GM18498 (cell line): ENCODE results near the gene SLC48A1.
A peak's percentile ranks its signal among the peaks of the same experiment; 100 is the strongest.

Experiments
- ATAC-seq: cut with Tn5 transposase; IDR thresholded peaks from one replicate; pipeline ENCODE4 v1.9.1; 2021; ENCODE audit warnings: mild to moderate bottlenecking, moderate library complexity; ENCODE audit not compliant: unreplicated experiment

SLC48A1 gene

DNA sequence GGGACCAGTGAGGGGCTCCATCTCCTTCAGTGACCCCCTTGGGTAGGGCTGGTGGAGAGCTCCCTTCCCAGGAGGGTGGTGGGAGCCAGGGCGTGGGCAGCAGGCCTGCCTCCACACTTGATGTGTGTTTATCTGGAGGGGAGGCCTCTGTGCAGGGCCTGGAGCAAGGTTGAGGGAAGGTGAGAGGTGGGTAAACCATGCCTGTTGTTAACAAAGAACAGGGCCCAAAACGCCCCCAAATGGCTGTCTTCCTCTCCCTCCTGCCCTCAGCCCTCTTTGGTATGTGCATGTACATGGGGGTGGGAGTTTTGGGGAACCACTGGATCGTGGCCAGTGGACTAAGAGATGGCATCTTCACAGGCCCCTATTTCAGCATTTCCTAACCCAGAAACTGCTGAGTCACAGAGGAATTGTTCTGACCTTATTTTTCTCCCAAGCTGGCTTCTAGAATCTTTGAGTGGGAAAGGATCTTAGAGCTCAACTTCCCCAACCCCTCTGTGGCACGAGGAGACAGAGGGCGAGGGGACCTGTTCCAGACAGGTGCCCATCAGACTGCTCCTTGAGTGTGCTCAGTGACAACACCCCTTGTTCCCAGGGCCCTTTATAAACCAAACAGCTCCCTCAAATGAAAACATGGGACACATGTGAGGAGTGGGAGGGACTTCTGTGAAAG is 3.6 kb downstream of the SLC48A1 start:
- no peak for ATAC-seq

DNA sequence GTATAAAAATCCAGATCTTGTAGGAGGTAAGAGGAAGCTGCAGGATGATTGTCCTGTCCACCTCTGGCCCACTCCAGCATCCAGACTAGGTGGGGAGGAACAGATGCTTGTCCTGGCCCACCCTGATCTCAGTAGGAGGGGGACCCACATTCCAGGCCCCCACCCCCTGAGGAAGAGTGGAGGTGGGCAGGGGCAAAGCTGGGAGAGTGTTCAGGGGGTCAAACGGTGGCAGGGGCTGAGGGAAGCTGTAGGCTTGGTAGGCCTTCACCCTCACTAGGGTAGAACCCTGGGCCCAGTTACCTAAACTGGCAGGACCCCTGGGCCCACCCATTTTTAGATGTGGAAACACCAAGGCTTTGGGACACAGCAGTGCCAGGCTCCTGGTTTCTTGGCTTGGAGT is 4.1 kb downstream of the SLC48A1 start:
- no peak for ATAC-seq

DNA sequence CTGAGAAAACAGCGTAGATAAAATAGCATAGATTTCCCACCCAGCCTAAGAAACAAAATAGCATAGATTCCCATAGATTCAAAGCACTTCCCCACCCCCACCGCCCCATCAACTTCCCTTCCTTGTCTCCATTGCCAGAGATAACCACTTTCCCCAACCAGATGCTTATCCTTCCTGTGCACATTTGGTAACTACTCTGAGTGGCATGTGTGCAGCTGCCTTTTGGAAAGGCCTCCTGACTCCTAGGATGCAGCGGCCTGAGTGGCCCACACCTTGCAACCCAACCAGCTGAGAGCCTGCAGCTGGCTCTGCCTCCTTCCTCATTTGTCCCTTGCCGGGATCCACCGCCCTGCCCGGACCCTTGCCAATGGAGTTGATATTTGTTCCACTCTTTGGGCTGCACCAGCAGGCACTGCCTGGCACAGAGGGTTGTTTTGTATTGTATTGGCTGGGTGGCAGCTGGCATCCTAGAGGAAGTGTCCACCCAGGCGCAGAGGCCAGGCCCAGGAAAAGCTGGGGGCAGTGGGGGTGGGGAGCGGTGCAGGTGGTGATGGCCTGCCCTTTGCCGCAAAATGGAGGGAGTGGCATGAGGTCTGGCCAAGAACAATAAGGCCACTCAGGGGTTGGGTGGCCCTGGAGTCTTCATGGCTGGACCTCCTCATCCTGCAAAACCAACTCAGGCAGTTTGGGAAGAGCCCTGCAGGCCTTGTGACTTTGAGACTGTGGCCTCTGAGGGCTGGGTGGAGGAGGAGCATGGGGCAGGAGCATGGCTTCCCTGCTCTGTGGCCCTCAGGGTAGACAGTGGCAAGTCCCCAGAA is 4.9 kb downstream of the SLC48A1 start:
- no peak for ATAC-seq

DNA sequence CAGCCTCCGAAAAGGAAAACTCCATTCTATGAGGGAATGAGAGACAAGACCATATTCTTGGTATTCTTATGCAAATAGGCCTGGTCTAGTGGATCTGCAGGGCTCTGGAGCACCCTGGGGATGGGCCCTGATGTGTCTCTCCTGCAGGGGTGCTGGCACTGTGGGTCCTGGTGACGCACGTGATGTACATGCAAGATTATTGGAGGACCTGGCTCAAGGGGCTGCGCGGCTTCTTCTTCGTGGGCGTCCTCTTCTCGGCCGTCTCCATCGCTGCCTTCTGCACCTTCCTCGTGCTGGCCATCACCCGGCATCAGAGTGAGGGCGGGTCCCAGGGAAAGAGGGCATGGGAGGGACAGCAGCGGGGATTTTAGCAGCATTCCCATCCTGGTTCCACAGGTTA is 5.8 kb downstream of the SLC48A1 start:
- no peak for ATAC-seq

DNA sequence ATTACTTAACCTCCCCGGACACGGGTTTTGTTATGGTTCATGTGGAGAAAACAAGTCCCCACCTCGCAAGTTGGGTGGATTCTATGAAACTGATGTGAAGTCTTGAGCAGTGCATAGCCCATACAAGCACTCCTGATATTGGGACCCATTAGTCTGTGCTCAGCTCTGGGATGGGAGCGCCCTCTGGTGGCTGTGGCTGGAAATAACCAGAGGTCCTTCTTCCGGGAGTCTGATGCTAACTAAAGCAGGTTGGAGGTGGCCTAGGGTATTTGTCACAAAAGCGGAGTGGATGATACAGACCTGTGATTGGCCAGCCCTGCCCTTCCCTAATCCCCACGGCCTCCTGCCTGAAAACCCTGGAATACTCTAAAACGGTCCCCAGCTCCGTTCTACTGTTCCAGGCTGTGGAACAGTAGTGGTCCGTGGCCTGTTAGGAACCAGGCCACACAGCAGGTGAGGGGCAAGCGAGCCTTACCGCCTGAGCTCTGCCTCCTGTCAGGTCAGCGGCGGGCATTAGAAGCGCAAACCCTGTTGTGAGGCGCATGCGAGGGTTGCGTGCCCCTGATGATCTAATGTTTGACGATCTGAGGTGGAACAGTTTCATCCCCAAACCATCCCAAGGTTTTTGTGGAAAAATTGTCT is 6.4 kb downstream of the SLC48A1 start:
- ATAC-seq, result peak; percentile 84

DNA sequence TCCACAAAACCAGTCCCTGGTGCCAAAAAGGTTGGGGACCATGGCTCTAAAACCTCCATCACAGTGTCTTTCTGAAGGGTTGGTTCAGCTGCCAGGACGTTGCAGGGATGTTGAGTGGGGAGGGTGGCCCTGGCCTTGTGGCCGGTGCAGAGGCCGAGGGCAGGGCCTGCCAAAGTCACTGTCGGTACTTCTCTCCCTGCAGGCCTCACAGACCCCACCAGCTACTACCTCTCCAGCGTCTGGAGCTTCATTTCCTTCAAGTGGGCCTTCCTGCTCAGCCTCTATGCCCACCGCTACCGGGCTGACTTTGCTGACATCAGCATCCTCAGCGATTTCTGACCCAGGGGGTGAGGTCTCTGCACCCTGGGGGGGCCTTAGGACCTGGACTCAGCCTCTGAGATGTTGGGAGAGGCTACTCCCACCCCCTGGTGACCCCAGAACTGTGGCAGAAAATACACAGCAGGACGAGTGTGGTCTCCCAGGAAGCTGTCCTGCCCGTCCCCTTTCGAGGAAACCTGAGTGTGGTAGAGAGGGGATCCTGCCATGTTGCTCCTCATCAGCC is 7.0 kb downstream of the SLC48A1 start:
- ATAC-seq, result no peak

DNA sequence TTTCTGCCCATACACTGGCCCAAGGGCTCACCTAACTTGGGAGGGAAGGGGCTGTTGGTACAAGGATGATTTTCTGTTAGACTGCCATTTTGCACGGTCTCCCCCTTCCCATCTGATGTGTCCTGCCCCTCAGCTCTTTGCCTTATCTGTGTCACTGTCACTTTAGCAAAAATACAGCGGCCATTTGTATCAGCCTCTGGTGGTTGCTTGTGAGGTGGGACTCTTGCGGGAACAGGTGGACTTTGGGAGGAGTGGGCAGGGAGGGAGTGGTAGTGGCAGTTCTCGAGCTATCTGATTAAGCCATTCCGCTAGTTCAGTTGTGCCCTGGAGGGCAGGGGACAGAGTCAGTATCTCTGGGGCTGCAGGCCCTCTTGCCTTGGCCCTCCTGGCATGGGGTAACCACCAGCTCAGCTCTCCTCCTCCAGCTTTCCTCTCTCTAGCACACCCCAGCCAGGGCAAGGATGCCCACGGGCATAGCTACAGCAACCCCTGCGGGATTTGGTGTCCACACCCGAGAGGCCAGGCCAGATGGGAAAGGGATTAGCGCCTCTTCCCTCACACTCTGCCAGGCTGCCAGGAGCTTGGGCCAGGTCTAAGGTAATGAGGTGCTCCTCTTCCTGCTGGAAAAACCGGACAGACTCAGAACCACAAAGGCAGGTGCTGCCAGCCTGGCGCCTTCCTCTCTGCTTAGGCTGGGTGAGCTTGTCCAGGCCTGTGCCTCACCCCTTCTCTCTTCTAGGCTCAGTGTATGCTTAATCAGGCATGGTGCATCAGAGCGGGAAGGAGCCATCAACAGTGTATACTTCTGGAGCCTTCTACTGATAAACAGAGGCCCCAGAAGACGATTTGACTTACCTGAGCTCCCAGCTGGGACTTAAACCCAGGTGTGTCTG is 8.7 kb downstream of the SLC48A1 start:
- no peak for ATAC-seq

DNA sequence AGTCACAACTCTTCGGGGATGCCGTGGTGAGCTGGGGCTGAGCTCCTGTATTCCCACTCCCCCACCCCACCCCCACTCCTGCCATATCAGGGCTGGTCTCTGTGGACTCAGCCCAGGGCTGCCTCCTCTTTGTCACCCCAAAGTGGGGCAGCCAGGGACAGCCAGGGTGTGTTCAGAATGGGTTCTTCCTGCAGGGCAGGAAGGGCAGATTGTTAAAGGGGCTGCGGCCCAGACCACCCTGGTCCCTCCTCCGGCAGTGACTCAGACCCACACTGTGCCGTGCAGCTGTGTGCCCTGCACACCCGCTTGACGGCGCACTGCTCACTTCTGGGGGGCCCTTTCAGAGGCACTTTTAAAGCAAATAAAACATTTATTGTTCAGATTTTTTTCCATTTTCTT is 9.3 kb downstream of the SLC48A1 start:
- ATAC-seq, result no peak

DNA sequence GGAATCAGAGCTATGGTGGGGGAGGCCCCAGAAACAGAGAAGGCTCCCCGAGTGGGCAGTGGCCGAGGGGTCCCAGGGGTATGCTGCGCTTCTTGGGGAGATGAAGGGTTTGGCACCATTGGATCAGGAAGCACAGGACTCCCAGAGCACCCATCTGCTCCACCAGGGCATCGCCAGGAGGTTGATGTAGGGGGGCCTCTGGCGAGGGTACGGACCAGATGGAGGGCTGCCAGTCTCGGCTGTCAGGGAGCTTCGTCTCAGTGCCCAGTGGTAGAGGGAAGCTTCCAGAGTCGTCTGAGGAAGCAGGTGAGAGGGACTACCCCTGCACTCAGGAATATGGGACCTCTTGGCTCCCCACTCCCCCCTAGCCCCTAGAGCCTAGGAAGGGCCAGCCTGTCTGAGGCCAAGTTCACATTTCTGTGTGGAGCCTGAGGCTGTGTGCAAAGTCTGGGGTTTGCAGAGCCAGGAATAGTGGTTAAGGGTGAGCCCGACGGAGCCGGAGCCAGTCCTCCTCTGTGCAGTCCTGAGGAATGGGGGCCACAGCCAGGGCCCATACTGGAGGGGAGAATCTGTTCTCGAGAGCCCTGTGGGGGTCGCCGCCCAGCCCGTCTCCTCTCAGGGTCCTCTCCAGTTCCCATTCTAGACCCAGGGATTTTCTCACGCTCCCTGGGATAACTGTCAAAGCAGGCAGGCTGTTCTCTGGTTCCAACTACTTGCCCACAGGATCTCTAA is 10.2 kb downstream of the SLC48A1 start:
- ATAC-seq, result no peak

DNA sequence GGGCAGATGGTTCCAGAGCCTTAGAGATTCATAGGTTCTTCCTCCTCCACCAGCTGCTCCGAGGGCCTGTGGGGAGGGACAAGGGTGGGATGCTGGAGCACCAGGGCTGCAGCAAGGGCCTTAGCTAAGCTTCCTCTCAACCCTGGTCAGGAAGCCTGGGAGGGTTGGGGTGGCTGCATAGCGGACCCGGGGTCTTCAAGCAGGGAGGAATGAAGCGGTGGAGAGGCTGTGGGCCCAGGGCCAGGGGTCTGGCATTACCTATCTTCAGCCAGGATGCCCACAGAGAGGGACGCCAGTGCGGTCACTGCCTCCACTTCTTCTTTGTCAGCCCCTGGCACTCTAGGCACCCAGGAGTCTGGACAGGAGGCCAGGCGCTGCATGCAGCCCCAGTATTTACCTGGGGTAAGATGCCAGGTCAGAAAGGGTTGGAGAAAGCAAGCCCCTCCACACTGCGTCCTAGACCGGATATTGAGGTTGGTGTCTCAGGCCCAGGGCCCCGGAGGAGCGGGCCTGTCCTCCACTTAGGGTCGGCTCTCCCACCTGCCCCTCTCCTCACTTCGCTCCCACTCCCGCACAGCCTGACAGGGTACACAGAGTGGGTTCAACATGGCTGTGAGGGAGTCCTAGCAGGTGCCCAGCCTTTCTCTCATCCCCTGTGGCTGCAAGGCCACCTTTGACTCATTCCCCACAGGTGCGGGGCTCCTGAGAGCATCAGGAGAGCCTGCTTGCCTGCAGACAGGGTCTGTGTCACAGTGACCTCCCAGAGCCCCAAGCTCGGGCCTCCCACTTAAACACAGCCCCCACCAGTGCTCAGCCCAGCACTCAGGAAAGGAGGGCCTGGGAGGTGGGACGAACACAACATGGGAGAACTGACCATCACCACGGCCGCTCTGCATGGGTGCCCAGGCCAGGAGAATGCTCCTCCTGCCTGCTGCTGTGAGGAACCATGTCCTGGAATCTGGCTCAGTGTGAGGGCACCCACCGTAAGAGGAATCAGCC is 11.1 kb downstream of the SLC48A1 start:
- no peak for ATAC-seq

DNA sequence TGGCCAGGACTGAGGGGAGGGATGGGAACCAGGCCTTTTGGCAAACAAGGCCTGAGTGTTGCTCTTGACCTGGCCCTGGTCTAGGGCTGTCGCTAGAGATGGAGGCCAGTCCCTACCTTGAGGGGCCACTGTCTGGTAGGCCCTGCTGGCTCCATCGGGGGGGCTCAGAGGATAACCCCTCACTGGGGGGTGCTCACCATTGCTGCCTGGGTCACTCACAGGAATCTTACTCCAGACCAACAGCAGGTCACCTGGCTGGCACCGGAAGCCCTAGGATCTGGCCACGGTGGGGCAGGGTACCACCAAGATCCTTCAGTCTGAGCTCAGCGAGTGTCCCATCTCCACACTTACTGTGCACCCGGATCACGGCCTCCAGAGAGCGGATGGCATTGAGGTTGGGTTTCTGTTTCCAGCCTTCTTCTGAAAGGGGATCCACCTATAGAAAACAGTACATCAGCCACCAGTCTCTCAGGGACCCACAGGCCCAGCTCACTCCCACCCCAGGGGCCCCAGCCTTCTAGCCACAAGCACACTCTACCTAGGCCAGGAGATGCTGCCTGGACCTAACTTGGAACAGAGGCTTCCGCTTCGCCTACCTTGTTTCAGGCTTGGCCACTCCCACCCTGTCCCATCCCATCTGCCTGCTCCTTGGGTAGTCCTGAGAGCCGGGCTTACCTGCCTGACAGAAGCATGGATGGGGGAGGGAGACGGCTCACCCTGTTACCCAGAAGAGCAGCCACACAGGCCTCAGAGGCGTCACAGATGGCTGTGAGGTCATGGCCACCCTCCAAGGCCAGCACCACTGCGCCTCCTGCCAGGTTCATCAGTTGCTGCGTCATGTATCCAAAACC is 12.2 kb downstream of the SLC48A1 start:
- no peak for ATAC-seq

DNA sequence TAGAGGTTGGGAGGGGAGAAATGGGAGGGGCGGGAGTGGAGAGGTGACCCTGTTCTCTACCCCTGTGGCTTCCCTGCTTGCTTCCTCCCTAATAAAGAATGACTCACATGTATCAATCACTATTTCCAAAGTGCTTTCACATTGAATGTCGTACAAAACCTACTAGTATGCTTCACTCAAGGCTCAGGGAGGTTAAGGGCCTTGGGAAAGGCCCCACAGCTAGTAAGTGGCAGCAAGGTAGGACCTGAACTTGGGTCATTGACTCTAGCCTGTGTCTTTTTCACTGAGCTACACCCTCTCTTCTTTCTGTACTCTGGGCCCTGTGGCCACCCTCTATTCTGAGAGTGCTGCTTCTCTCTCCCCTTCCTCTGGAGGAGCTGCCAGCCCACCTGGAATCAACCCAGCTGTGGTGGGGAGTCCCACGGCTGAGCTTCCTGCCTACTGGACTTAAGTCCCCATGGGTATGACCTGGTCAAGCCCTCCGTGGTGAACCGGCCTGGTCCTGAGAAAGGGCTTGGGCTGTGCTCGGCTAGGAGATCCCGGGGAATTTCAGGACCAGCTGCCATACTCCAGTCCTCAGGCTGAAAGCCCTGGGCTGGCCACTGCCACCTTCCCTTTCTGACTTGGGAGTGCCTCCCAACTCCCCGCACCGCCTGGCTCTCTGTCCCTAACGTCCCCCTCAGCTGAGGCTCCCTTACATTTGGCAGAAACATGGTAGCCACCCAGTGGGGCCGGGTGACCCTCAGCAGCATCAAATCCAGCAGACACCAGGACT is 13.0 kb downstream of the SLC48A1 start:
- ATAC-seq, result no peak

DNA sequence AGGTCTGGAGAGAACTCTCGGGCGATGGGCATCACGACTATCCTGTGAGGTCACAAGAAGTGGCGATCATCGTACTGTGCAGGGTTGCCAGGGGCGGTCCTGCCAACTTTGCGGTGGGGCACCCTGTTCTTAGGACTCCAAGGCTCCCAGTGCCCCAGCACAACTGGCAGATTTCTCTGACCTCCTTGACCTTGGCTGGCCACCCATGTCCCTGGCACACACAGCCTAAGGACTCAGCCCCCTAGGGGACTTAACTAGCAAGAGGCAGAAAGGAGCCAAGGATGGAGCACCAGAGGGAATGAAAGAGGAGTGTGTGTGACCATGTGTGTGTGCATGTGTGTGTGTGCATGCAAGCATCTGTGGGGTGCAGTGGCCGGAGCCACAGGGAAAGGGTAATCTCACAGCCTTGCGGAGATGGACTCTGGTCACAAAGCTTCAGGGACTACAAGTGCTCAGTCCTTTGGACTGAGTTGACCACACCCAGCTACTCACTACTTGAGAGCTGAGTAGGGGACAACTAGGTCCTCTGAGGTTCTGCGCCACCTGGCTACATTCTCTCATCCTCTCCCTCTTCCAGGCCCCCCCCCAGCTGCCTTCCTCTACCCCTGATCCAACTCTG is 13.7 kb downstream of the SLC48A1 start:
- ATAC-seq, result no peak

DNA sequence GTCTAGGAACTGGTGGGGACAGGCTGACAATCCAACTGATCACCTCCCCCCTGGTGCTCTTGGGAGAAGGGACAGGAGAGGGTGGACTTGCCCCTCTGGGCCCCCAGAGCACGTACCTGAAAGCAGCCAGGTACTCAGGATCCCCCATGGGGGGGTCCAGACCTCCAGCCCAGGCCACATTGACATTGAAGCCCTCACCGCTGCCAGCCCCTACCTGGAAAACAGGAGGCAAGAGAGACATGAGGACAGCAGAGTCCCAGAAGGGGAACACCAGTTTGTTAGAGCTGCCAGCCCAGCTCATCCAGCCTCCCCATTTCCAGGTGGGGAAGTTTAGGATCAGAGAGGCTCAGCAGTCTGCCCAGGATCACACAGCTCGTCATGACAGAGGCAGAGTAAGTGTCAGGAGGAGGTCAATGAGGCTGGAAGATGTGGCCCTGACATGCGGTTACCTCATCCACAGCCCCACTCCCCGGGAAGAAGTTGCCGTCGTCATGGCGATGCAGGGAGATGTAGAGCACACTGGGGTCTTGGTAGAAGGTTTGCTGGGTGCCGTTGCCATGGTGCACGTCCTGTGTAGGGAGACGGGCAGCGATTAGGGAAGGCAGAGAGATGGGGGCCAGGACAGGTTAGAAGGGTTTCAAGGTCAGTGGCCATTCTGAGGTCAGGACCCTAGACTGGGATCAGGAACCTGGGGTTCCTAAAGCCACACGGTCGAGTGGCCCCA is 14.7 kb downstream of the SLC48A1 start:
- no peak for ATAC-seq

DNA sequence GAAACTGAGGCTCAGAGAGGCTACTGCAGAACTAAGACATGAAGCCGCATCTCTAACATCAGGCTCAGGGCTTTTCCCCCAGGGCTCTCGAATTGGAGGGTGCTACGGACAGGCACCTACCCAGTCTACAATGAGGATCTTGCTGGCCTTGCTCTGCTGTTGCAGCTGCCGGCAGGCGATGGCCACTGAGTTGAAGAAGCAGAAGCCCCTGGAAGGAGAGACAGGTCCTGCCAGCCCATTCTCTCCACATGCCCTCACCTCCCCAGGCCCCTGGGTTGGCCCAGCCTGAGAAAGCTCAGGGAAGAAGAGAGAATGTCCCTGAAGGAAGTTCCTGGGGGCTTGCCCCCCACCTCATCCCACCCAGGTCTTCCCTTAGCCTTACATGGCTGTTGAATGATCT is 16.1 kb downstream of the SLC48A1 start:
- no peak for ATAC-seq
